ENCODE measurements around the gene APOC4.
"Not testable (repeated sequence)": the region's sequence is repeated elsewhere in the genome, so short reads cannot be mapped to it uniquely, and the experiment has no call there.

APOC4 gene

GRCh38 chr19:44957526-44957925 lies 15.5 kb downstream of the APOC4 start:
- no peak for DNase-seq

DNA sequence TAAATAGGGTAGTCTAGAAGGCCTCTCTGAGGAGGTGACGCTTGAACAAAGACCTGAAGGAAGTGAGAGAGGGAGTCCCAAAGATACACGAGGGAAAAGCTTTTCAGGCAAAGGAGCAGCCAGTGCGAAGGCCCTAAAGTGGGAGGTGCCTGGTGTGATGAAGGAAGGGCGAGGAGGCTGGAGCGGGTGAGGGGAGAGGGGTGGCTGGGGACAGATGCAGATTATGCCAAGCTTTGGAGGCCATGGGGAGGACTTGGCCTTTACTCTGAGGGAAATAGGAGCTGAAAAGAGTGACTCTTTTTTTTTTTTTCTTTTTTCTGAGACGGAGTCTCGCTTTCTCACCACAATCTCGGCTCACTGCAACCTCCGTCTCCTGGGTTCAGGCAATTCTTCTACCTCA lies 16.1 kb downstream of the APOC4 start:
- DNase-seq: no peak

- no peak for DNase-seq
These were observed 17.7 kb downstream of the APOC4 start for GRCh38 chr19:44959691-44960090.

DNA sequence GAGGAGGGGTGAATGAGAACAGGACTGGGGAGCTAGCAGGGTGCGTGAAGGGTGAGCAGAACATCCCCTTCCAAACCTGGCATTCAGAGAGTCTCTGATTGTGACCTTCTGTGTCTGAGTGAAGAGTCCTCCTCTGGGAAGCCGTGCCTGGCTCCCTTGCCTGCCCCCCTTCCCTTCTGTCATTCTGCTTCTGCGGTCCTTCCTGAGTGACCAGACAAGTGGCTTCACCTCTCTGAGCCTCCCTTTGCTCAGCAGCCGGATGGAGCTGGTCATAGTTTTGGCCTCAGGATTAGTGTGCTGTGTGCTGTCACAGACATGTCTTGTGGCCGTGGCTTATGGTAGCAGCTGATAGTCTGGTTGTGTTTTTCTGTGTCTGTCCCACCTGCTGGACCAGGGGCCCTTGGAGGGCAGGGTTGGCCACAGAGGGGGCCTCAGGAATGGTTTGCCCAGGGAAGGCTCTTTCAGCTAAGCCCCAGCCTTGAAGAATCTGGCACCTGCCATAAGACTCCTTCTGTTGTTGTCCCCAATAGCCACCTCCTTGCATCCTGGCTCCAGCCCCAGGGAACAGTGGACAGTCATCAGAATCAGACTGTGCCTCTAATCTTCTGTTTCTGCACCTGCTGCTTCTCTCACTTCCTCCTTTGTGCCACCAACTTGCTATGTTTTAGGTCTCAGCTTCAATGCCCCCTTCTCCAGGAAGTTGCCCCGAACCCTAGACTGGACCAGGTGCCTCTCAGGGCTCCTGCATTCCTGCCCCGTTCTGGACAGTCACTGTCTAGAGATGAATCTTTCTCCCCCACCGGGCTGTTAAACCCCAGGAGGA lies 19.1 kb downstream of the APOC4 start:
- no peak for DNase-seq

DNA sequence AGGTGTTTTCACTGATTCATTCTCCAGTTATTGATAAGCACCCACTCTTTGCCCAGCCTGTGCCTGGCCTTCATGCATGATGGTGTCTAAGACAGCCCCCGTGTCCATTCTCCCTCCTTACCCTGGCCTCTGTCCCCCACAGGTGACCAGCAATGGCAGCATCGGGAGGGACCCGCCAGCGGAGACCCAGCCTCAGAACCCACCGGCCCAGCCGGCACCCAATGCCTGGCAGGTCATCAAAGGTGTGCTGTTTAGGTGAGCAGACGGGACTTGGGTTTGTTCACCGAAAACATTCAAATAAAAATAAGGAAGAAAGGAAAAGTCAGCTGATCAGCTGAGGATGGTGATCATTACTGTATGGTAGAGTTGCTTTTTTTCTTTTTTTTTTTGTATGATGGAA lies 19.8 kb downstream of the APOC4 start:
- DNase-seq: no peak

DNA sequence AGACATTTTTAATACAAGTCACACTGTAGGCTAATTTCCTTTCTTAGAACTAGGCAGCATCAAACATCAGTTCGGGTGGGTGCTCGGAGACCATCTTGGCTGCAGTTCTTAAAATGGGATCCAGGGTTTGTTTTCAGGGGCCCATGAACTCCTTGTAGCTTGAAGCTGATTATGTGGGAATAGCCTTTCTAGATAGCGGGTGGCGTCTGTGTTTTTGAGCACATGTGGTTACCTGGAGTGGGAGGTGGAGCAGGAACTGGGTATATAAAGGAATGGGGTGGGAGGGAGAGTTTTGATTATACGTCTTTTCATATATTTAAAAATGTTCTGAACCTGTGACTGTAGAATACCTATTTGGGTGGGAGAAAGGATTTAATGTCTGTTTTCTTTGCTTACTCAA lies 26.1 kb downstream of the APOC4 start:
- peak in 1 of 51 donors; percentile 19 for DNase-seq

- DNase-seq: no peak
These were observed 26.6 kb downstream of the APOC4 start for GRCh38 chr19:44968670-44969069.

GRCh38 chr19:44969437-44969836 lies 27.4 kb downstream of the APOC4 start:
- no peak for DNase-seq

DNA sequence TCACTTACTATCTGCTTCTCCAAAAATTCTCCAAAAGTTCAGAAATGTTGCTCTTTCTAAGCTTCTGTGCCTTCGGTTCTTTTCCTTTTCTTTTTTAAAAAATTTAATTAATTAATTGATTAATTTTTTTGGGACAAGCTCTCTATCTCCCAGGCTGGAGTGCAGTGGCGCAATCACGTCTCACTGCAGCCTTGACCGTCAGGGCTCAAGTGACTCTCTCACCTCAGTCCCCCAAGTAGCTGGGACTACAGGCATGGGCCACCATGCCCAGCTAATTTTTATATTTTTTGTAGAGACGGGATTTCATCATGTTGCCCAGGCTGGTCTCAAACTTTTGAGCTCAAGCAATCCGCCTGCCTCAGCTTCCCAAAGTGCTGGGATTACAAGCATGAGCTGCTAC lies 29.4 kb downstream of the APOC4 start:
- not testable (repeated sequence) for DNase-seq

- DNase-seq: no peak
These were observed 30.8 kb downstream of the APOC4 start for GRCh38 chr19:44972802-44973201.

DNA sequence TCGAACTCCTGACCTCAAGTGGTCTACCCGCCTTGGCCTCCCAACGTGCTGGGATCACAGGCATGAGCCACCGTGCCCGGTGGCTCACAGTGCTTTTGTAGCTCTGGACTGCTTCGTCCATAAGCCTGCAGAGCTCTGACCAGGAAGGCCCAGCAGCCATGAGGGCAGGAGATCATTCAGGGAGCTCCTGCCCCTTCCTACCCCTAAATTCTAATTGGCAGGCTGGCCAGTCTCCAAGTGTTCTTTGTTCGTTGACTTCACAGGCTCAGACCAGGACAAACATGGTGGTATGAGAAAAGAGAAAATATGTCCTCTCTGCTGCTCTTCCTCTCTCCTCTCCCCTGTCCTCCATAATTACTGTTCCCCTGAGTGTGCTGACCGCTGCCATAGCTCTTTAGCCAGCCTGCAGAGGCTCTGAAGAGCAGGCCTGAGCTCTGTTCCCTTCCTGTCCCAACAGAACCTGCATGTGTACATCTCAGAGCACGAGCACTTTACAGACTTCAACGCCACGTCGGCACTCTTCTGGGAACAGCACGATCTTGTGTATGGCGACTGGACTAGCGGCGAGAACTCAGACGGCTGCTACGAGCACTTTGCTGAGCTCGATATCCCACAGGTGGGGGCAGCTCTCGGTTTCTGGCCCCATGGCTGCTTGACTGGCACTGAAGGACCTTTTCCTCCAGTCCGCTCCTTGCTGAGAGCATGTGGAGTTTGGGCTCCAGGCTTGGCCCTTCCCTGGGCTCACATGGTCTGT lies 32.1 kb downstream of the APOC4 start:
- no peak for DNase-seq

GRCh38 chr19:44974857-44975256 lies 32.8 kb downstream of the APOC4 start:
- no peak for DNase-seq

DNA sequence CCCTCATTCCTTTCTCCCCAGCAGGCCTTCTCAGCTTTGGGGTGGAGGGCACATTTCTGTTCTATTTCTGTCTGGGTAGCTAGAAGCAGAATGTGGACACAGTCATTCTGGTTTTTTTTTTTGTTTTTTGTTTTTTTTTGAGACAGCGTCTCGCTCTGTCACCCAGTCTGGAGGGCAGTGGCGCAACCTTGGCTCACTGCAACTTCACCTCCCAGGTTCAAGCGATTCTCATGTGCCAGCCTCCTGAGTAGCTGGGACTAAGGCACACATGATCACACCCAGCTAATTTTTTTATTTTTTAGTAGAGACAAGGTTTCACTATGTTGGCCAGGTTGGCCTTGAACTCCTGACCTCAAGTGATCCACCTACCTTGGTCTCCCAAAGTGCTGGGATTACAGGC lies 33.4 kb downstream of the APOC4 start:
- no peak for DNase-seq

GRCh38 chr19:44984005-44984404 lies 42.0 kb downstream of the APOC4 start:
- no peak for DNase-seq

DNA sequence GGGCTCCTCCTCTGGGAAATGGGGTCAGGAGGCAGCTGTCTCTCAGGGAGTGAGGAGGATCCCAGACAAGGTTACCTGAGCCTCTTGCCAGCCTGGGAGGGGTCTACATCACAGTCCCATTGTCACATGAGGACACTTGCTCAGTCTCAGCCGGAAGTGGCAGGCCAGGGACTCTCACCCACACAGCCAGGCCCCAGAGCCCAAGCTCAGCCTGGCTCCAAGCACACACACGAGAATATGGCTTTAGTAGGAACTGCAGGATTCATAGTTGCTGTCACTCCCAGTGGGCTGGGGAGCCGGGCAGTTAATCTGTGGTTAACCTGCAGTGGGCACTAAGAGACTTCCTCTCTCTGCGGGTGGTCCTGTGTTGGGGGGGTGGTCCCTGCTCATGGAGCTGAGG lies 43.4 kb downstream of the APOC4 start:
- DNase-seq: no peak

DNA sequence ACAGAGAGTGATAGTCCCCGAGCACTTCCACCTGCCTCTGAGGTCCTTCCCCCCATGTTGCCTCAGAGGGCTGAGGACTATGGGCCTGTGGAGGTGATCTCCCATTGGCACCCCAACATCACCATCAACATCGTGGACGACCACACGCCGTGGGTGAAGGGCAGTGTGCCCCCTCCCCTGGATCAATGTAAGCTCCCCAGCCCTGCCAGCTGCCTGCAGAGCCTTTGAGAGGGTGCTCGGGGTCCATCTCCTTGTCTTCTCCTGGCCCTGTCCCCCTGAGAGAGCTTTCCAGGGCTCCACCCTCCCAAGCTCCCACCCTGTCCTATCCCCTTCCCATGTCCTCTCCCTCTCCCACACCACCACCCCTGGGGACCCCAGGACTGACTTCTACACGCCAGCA lies 44.4 kb downstream of the APOC4 start:
- no peak for DNase-seq

- DNase-seq: no peak
These were observed 45.2 kb downstream of the APOC4 start for GRCh38 chr19:44987148-44987675.

DNA sequence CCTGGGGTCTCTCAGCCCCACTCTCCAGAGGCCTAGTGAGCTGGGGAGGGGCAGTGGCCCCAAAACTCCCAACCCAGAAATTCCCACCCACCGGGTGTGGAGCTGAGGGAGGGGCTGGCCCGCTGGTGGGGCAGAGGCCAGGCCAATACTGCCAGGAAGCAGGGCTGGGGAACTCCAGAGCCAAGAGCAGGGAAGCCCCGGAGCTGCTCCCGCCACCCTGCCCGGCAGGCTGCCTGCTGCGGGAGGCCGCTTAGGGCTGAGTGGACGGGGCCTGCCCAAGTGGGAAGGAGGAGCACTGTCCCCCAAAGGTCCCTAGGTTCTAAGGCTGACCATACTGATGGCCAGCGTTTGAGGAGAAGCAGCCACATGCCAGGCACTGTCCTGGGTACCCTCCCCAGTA lies 46.2 kb downstream of the APOC4 start:
- DNase-seq: no peak

DNA sequence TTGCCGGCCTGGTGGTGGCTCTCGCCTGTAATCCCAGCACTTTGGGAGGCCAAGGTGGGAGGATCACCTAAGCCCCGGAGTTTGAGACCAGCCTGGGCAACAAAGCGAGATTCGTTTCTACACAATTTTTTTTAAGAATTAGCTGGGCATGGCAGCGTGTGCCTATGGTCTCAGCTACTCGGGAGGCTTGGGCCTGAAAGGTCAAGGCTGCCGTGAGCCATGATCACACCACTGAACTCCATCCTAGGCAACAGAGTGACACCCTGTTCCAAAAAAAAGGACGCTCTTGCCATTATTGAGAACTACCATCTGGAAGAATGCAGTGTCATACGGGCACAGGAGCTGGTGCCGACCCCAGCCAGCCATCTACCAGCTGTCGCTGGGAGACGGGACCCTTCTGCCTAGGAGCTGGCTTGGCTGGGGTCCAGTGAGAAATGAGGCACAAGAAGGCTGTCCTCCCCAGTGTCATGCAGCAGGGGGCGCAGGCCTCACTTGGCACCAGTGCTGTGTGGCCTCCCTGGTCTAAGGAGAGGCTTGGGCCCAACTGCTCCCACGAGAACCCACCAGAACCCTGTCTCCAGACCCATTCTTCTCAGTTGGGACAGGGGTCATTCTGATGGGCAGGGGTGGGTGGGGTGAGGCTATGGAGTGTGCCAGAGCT lies 47.0 kb downstream of the APOC4 start:
- peak in 37 of 51 donors; percentile 1 to 67 (median 26) for DNase-seq

DNA sequence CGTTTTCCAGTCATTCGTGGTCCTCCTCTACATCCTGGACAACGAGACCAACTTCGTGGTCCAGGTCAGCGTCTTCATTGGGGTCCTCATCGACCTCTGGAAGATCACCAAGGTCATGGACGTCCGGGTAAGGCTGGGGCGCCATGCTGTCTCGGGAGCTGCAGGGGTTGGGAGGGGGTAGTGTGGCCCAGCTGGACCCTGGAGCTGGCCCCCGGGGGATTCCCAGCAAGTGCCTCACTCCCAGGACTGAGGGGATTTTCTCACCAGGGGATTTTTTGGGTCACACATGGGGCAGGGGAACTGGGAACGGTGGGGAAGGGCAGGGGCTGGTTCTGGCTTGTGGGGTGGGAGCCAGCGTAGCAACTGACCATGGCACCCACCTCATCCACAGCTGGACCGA lies 48.4 kb downstream of the APOC4 start:
- DNase-seq: no peak

- no peak for DNase-seq
These were observed 48.9 kb downstream of the APOC4 start for GRCh38 chr19:44990966-44991365.

Measured in hypothalamus (tissue), 51 donors.